Measurements from ENCODE around the gene NCSTN.

DNA sequence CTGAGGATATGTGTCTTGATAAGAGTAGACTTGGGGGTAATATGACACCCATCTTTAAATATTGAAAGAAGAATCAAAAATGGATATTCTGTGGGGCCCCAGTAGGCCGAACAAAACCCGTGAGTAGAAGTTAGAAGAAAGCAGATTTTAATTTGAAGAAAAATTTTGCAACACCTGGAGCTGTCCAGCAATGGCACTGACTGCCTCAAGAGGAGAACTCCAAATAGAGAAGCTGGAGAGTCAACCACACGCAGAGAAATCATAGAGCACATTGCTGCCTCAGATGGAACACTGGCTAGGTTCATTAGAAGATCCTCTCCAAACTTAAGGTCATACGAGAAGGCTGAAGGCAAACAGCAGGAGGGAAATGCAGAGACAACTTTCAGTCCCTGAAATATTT, 30.5 kb downstream of the NCSTN start:
- TF ChIP-seq, protein P1, sequence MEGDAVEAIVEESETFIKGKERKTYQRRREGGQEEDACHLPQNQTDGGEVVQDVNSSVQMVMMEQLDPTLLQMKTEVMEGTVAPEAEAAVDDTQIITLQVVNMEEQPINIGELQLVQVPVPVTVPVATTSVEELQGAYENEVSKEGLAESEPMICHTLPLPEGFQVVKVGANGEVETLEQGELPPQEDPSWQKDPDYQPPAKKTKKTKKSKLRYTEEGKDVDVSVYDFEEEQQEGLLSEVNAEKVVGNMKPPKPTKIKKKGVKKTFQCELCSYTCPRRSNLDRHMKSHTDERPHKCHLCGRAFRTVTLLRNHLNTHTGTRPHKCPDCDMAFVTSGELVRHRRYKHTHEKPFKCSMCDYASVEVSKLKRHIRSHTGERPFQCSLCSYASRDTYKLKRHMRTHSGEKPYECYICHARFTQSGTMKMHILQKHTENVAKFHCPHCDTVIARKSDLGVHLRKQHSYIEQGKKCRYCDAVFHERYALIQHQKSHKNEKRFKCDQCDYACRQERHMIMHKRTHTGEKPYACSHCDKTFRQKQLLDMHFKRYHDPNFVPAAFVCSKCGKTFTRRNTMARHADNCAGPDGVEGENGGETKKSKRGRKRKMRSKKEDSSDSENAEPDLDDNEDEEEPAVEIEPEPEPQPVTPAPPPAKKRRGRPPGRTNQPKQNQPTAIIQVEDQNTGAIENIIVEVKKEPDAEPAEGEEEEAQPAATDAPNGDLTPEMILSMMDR (optimal IDR thresholded peaks at IDR 0.05 in 1 of 3, IDR thresholded peaks at IDR 0.05 in 1 of 3, conservative IDR thresholded peaks at IDR 0.05 in 1 of 3; ENCODE audit: extremely low read depth in 1 of 3, insufficient read depth in 2 of 3, low read length in 3 of 3) = no peak
- TF ChIP-seq EZH2 (IDR thresholded peaks at IDR 0.05; ENCODE audit: low read length) = no peak
